ENCODE results near the gene FRAS1. TPM values are rescaled to one million over a fixed set of nuclear protein-coding genes. Genes with fewer than 3 reads are reported as not detected.

The FRAS1 gene
- total and polyA plus RNA-seq, 9 donors, result 0.16 to 5.3 (median 1.4) TPM

DNA sequence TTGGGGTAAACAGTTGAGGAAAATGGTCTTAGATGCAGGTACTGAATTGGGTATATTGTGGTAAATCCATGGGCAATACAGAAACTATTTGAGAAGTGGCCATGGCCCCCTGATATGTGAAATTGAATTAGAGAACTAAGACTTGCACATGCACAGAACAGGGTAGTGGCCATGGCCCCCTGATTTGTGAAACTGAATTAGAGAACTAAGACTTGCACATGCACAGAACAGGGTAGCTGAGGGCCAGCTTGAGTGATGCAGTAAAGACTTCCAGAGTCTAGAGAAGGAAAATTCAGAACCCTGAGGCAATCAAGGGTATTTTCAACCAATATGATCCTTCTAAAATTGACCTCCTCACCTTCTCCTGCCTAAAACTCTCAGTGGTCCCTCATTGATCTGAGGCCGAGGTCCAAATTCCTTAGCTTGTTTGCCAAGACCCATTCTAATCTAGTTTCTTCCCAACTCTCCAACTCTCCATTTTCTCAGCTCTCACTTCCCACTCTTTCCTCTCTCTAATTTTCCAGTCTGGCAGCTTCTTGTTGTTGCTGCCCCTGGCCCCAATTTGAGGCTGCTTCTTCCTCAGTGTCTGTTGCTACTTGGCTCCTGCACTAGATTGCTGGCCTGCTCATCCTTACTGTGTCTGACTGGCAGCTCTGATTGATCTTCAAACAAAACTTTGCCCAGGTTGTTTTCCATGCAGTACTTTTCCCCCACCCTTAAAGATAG lies 72.4 kb downstream of the FRAS1 start:
- TF ChIP-seq EP300 (IDR thresholded peaks at IDR 0.05), result no peak
- no peak for TF ChIP-seq CTCF (IDR thresholded peaks at IDR 0.05)
- no peak for TF ChIP-seq POLR2A (IDR thresholded peaks at IDR 0.05)
- WGBS, 3 donors, result 89 to 95% (median 93%) methylated on average over 1 of the region's 1 CpG

GRCh38 chr4:78131403-78131802 lies 74.3 kb downstream of the FRAS1 start:
- 31 to 41% (median 31%) methylated on average over 3 of the region's 3 CpGs for WGBS, 3 donors
- no peaks in the 10 kb centered on the region for H3K36me3 ChIP-seq
- no peak overlapping the region for H3K4me3 ChIP-seq
- H3K9me3 ChIP-seq, result no peaks in the 10 kb centered on the region
- H3K4me1 ChIP-seq (ENCODE audit: insufficient read depth), result no peaks in the 10 kb centered on the region
- no peak overlapping the region for H3K27ac ChIP-seq
- no peaks in the 10 kb centered on the region for H3K27me3 ChIP-seq
- TF ChIP-seq CTCF (IDR thresholded peaks at IDR 0.05) (no peak), EP300 (IDR thresholded peaks at IDR 0.05) (no peak), POLR2A (IDR thresholded peaks at IDR 0.05) (no peak)
- no peak for DNase-seq
- intact Hi-C loops (cut with DNase I), result no loop called here

More for the DNA sequence above, 72.4 kb downstream of the FRAS1 start:
- no peak for DNase-seq
- H3K4me1 ChIP-seq (ENCODE audit: insufficient read depth), result no peaks in the 10 kb centered on the region
- intact Hi-C loops (cut with DNase I), result no loop called here
- H3K27me3 ChIP-seq, result no peaks in the 10 kb centered on the region
- no peaks in the 10 kb centered on the region for H3K9me3 ChIP-seq
- no peak overlapping the region for H3K4me3 ChIP-seq
- no peaks in the 10 kb centered on the region for H3K36me3 ChIP-seq
- no peak overlapping the region for H3K27ac ChIP-seq

- Histone ChIP-seq H3K4me3 (no peak overlapping the region), H3K27ac (no peak overlapping the region), H3K9me3 (no peaks in the 10 kb centered on the region), H3K36me3 (no peaks in the 10 kb centered on the region), H3K4me1 (ENCODE audit: insufficient read depth) (no peaks in the 10 kb centered on the region), H3K27me3 (no peaks in the 10 kb centered on the region)
- TF ChIP-seq POLR2A (IDR thresholded peaks at IDR 0.05), result no peak
- TF ChIP-seq EP300 (IDR thresholded peaks at IDR 0.05), result no peak
- TF ChIP-seq CTCF (IDR thresholded peaks at IDR 0.05), result no peak
- DNase-seq, result no peak
- 86 to 90% (median 88%) methylated on average over 8 of the region's 8 CpGs for WGBS, 3 donors
- intact Hi-C loops (cut with DNase I), result no loop called here
These were observed 79.3 kb downstream of the FRAS1 start for GRCh38 chr4:78136109-78137081.

DNA sequence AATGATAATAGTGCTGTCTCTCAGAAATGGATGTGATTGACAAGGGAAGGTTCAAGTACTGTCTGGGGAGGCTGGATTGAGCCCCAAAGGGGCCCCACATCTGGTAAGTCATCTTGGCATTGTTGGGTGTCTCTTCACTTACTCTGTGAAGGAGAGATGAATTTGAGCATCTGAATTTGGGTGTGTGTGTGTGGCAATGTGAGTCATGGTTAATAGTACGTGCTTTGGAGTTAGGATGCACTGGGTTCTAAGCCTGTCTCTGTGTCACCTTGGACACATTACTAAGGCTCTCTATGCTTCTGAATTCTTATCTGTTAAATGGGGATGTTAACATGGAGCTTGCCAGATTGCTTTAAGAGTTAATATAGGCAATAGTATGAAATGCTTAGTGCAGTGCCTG lies 80.4 kb downstream of the FRAS1 start:
- Histone ChIP-seq H3K36me3 (no peaks in the 10 kb centered on the region), H3K27ac (no peak overlapping the region), H3K27me3 (no peaks in the 10 kb centered on the region), H3K4me3 (no peak overlapping the region), H3K9me3 (no peaks in the 10 kb centered on the region), H3K4me1 (ENCODE audit: insufficient read depth) (no peaks in the 10 kb centered on the region)
- WGBS, 3 donors, result 94 to 100% (median 96%) methylated on average over 1 of the region's 1 CpG
- TF ChIP-seq POLR2A (IDR thresholded peaks at IDR 0.05) (no peak), CTCF (IDR thresholded peaks at IDR 0.05) (no peak), EP300 (IDR thresholded peaks at IDR 0.05) (no peak)
- intact Hi-C loops (cut with DNase I), result no loop called here
- DNase-seq, result no peak

All from ovary (tissue), 9 donors.